22Rv1 (cell line): ENCODE data around the gene MEIS1.

Source experiments
- CTCF ChIP-seq: fragments of 450-650 bp; IDR thresholded peaks from 2 replicates; pipeline ENCODE4 v1.5.1; 2017; ENCODE audit warnings: mild to moderate bottlenecking
- ZFX ChIP-seq: fragments of 450-650 bp; IDR thresholded peaks from 2 replicates; pipeline ENCODE4 v1.6.1; 2017; ENCODE audit warnings: antibody characterized with exemption, borderline replicate concordance

- TF ChIP-seq CTCF (no peak), ZFX (no peak)
These were observed 37.4 kb downstream of the MEIS1 start for GRCh38 chr2:66472225-66472843.
